Caco-2 (cell line): ENCODE data around the gene SUV39H1. TPM values are rescaled to one million over a fixed set of nuclear protein-coding genes. Genes with fewer than 3 reads are reported as not detected.

Experiments used
- BruUV-seq: library from RNA; stranded (reverse); fragments of 400-500 nt; replicated peaks from 2 replicates; lab custom pipeline; 2021; lab: Mats Ljungman, UMichigan
- CTCF ChIA-PET: fragments of 300-600 bp; sonication (Branson Sonifier 250); formaldehyde crosslinking; loops from one replicate; lab custom pipeline; 2022; ENCODE audit warnings: antibody characterized with exemption; lab: Charles Lee
- POLR2A ChIA-PET: fragments of 300-600 bp; sonication (Branson Sonifier 250); formaldehyde crosslinking; loops from one replicate; lab custom pipeline; 2022; ENCODE audit warnings: antibody characterized with exemption; lab: Charles Lee
- DNase-seq, 2 experiments: peaks; one replicate each; pipeline versions ENCODE4 v3.0.0 to v3.0.0-alpha.2; 2020 to 2022
- H3K27me3 ChIP-seq: replicated peaks from 2 replicates; pipeline ENCODE4 v1.6.0; 2011; ENCODE audit warnings: low read length; ENCODE audit not compliant: control insufficient read depth, insufficient read depth
- H3K36me3 ChIP-seq: 2 replicates; pipeline ENCODE4 v1.5.1; 2011; ENCODE audit warnings: low read length; ENCODE audit not compliant: control insufficient read depth, insufficient read depth
- H3K4me1 ChIP-seq: fragments of 250-450 bp; sonication (Bioruptor Pico); 2 replicates; pipeline ENCODE4 v1.5.1; 2020; ENCODE audit warnings: mild to moderate bottlenecking
- H3K4me3 ChIP-seq: 2 replicates; pipeline ENCODE4 v1.5.1; 2011; ENCODE audit warnings: low read depth, mild to moderate bottlenecking, control low read depth, low read length
- H3K9me3 ChIP-seq: fragments of 250-450 bp; sonication (Bioruptor Pico); 2 replicates; pipeline ENCODE4 v1.5.1; 2020; ENCODE audit warnings: mild to moderate bottlenecking, moderate library complexity
- H3K27ac Mint-ChIP-seq: one replicate; pipeline ENCODE4 v1.8.0; 2022; ENCODE audit warnings: mixed read lengths; ENCODE audit not compliant: unreplicated experiment
- H3K27me3 Mint-ChIP-seq: one replicate; pipeline ENCODE4 v1.8.0; 2022; ENCODE audit warnings: mixed read lengths; ENCODE audit not compliant: insufficient read depth, unreplicated experiment
- H3K36me3 Mint-ChIP-seq: one replicate; pipeline ENCODE4 v1.8.0; 2022; ENCODE audit warnings: mild to moderate bottlenecking, mixed read lengths; ENCODE audit not compliant: insufficient read depth, unreplicated experiment
- H3K4me1 Mint-ChIP-seq: one replicate; pipeline ENCODE4 v1.8.0; 2022; ENCODE audit warnings: low read depth, mixed read lengths; ENCODE audit not compliant: unreplicated experiment
- H3K4me3 Mint-ChIP-seq: one replicate; pipeline ENCODE4 v1.8.0; 2022; ENCODE audit warnings: mild to moderate bottlenecking, moderate library complexity, mixed read lengths; ENCODE audit not compliant: unreplicated experiment
- H3K9me3 Mint-ChIP-seq: one replicate; pipeline ENCODE4 v1.8.0; 2022; ENCODE audit warnings: mixed read lengths; ENCODE audit not compliant: unreplicated experiment
- intact Hi-C: fragments of 100-400 bp; cut with micrococcal nuclease; formaldehyde crosslinking; loops from one replicate; pipeline ENCODE4 v1.10.0; 2022; ENCODE audit not compliant: unreplicated experiment
- total RNA-seq: library from RNA; stranded (reverse); gene quantifications from 2 replicates; pipeline ENCODE4 v1.2.3, GENCODE V29; 2022
- TF ChIP-seq, protein P1 (sequence below), 2 experiments: fragments of 200-600 bp in 1 of 2; IDR thresholded peaks; 1 replicate in 1 of 2; 2 replicates in 1 of 2; pipeline versions ENCODE4 v1.5.1 to v1.8.0; 2011 to 2022; ENCODE audit warnings: antibody characterized with exemption in 1 of 2, control low read depth in 1 of 2, inconsistent platforms in 1 of 2, low read depth in 1 of 2, low read length in 1 of 2, mild to moderate bottlenecking in 1 of 2, moderate library complexity in 1 of 2; ENCODE audit not compliant: insufficient read depth in 1 of 2, severe bottlenecking in 1 of 2, unreplicated experiment in 1 of 2

The SUV39H1 gene
- total RNA-seq, 1 experiment from 2014 or later = 15.8 TPM

DNA sequence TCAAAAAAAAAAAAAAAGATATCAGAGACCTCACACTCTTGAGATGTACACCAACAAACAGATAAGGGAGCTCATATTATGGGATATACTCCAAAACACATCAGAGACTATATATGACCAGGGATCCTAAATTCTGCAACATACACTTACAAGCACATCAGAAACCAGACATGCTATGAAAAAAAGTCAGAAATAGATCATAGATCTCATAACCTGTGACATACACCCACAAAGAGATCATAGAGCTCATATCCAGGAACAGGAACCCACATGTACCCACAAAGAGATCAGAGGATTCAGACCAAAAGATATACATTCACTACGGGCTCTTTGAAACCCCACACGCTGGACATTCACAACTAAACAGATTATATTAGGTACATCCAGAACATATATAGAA is 30.1 kb downstream of the SUV39H1 start:
- Mint-ChIP-seq H3K9me3 (no peaks in the 10 kb centered on the region), H3K4me3 (no peak overlapping the region), H3K36me3 (no peaks in the 10 kb centered on the region), H3K27me3 (no peaks in the 10 kb centered on the region), H3K27ac (no peak overlapping the region), H3K4me1 (no peaks in the 10 kb centered on the region)
- CTCF ChIA-PET = no interaction called here
- Histone ChIP-seq H3K4me1 (no peaks in the 10 kb centered on the region), H3K9me3 (no peaks in the 10 kb centered on the region), H3K4me3 (no peak overlapping the region), H3K36me3 (no peaks in the 10 kb centered on the region), H3K27me3 (no peaks in the 10 kb centered on the region)
- BruUV-seq = no TSS peak
- POLR2A ChIA-PET = no interaction called here
- TF ChIP-seq, protein P1, sequence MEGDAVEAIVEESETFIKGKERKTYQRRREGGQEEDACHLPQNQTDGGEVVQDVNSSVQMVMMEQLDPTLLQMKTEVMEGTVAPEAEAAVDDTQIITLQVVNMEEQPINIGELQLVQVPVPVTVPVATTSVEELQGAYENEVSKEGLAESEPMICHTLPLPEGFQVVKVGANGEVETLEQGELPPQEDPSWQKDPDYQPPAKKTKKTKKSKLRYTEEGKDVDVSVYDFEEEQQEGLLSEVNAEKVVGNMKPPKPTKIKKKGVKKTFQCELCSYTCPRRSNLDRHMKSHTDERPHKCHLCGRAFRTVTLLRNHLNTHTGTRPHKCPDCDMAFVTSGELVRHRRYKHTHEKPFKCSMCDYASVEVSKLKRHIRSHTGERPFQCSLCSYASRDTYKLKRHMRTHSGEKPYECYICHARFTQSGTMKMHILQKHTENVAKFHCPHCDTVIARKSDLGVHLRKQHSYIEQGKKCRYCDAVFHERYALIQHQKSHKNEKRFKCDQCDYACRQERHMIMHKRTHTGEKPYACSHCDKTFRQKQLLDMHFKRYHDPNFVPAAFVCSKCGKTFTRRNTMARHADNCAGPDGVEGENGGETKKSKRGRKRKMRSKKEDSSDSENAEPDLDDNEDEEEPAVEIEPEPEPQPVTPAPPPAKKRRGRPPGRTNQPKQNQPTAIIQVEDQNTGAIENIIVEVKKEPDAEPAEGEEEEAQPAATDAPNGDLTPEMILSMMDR (IDR thresholded peaks at IDR 0.05; ENCODE audit: insufficient read depth in 1 of 2, low read depth in 1 of 2, low read length in 1 of 2, severe bottlenecking in 1 of 2, unreplicated experiment in 1 of 2) = no peak
- intact Hi-C loops = no loop called here
- DNase-seq = no peak

GRCh38 chrX:48728653-48729052 is 32.1 kb downstream of the SUV39H1 start:
- no peaks in the 10 kb centered on the region for H3K36me3 Mint-ChIP-seq
- no peaks in the 10 kb centered on the region for H3K4me1 Mint-ChIP-seq
- no peaks in the 10 kb centered on the region for H3K4me1 ChIP-seq
- no peaks in the 10 kb centered on the region for H3K27me3 ChIP-seq
- no peaks in the 10 kb centered on the region for H3K9me3 ChIP-seq
- no TSS peak for BruUV-seq
- H3K27ac Mint-ChIP-seq = no peak overlapping the region
- no peak overlapping the region for H3K4me3 ChIP-seq
- POLR2A ChIA-PET = interaction anchor here (1.3 kb wide), 1 partner anchor 8 kb away, joined by 4 read pairs; no protein-coding TSS in a partner anchor
- H3K9me3 Mint-ChIP-seq = no peaks in the 10 kb centered on the region
- TF ChIP-seq, protein P1 (IDR thresholded peaks at IDR 0.05; ENCODE audit: insufficient read depth in 1 of 2, low read depth in 1 of 2, low read length in 1 of 2, severe bottlenecking in 1 of 2, unreplicated experiment in 1 of 2) = no peak
- no peaks in the 10 kb centered on the region for H3K36me3 ChIP-seq
- DNase-seq = no peak
- H3K27me3 Mint-ChIP-seq = no peaks in the 10 kb centered on the region
- CTCF ChIA-PET = no interaction called here
- intact Hi-C loops = no loop called here
- H3K4me3 Mint-ChIP-seq = no peak overlapping the region

GRCh38 chrX:48736303-48736702 is 39.8 kb downstream of the SUV39H1 start:
- ChIA-PET CTCF (no interaction called here), POLR2A (interaction anchor here (0.6 to 0.9 kb wide), 2 partner anchors 161 to 167 kb away, joined by 4 to 5 read pairs; partner anchors contain the start of genes PQBP1 and TIMM17B)
- H3K4me1 ChIP-seq = no peaks in the 10 kb centered on the region; the same call in 1 of the 2 replicates
- peak overlapping the region; percentile 72 for H3K27ac Mint-ChIP-seq
- TF ChIP-seq, protein P1 (IDR thresholded peaks at IDR 0.05; ENCODE audit: insufficient read depth in 1 of 2, low read depth in 1 of 2, low read length in 1 of 2, severe bottlenecking in 1 of 2, unreplicated experiment in 1 of 2) = no peak
- no peaks in the 10 kb centered on the region for H3K36me3 ChIP-seq
- H3K27me3 Mint-ChIP-seq = no peaks in the 10 kb centered on the region
- H3K9me3 Mint-ChIP-seq = no peaks in the 10 kb centered on the region
- peak overlapping the region; percentile 77 for H3K4me3 Mint-ChIP-seq
- peaks cover 6% of the 10 kb centered on the region for H3K4me1 Mint-ChIP-seq
- H3K4me3 ChIP-seq = no peak overlapping the region
- DNase-seq = no peak
- intact Hi-C loops = loop anchor here (2.0 kb wide), 2 partner anchors 18 to 40 kb away; partner anchors contain the start of gene SUV39H1
- no peaks in the 10 kb centered on the region for H3K27me3 ChIP-seq
- H3K36me3 Mint-ChIP-seq = peaks cover 12% of the 10 kb centered on the region
- H3K9me3 ChIP-seq = no peaks in the 10 kb centered on the region
- no TSS peak for BruUV-seq
